ENCODE results near the gene ATP10B. TPM values are rescaled to one million over a fixed set of nuclear protein-coding genes. Genes with fewer than 3 reads are reported as not detected.

ATP10B gene
- polyA plus RNA-seq, 1 of the 3 experiments (the other 2 are of a cell fraction): not detected

- H3K4me1 ChIP-seq (ENCODE audit: control insufficient read depth in 1 of 2, insufficient read depth in 2 of 2, low read depth in 1 of 2, low read length in 1 of 2): no peaks in the 10 kb centered on the region
- H3K36me3 ChIP-seq (replicated peaks in 1 of 2; ENCODE audit: control insufficient read depth in 1 of 2, insufficient read depth in 2 of 2, low read length in 1 of 2): no peaks in the 10 kb centered on the region
- ChIA-PET CTCF (no interaction called here), POLR2A (no interaction called here)
- no peak overlapping the region for H3K27ac ChIP-seq (ENCODE audit: low read depth in 2 of 2, low read length in 1 of 2)
- DNase-seq: no peak
- WGBS (ENCODE audit: low lambda C conversion rate): 29% methylated on average over 3 of the region's 3 CpGs
- H3K4me3 ChIP-seq (ENCODE audit: low read depth in 2 of 2, low read length in 1 of 2): no peak overlapping the region
- no peaks in the 10 kb centered on the region for H3K27me3 ChIP-seq (ENCODE audit: insufficient read depth)
- no peaks in the 10 kb centered on the region for H3K9me3 ChIP-seq
- H3K9me2 ChIP-seq: no peaks in the 10 kb centered on the region
- no peak overlapping the region for H2AFZ ChIP-seq (ENCODE audit: low read depth)
- no peak overlapping the region for H3K4me2 ChIP-seq
- H4K20me1 ChIP-seq (ENCODE audit: insufficient read depth): no peaks in the 10 kb centered on the region
- H3K79me2 ChIP-seq (ENCODE audit: insufficient read depth): no peaks in the 10 kb centered on the region
- no peaks in the 10 kb centered on the region for H3F3A ChIP-seq (replicated peaks; ENCODE audit: insufficient read depth)
- H3K9ac ChIP-seq: no peak overlapping the region
- TF ChIP-seq USF2 (IDR thresholded peaks at IDR 0.05; ENCODE audit: borderline replicate concordance, low read depth, low read length): no peak
- TF ChIP-seq TEAD4 (IDR thresholded peaks at IDR 0.05; ENCODE audit: borderline replicate concordance, insufficient read depth): no peak
- no peak for TF ChIP-seq MAX (IDR thresholded peaks at IDR 0.05; ENCODE audit: low read depth)
- no peak for TF ChIP-seq RFX5 (IDR thresholded peaks at IDR 0.05; ENCODE audit: low read length)
- TF ChIP-seq, protein P1, sequence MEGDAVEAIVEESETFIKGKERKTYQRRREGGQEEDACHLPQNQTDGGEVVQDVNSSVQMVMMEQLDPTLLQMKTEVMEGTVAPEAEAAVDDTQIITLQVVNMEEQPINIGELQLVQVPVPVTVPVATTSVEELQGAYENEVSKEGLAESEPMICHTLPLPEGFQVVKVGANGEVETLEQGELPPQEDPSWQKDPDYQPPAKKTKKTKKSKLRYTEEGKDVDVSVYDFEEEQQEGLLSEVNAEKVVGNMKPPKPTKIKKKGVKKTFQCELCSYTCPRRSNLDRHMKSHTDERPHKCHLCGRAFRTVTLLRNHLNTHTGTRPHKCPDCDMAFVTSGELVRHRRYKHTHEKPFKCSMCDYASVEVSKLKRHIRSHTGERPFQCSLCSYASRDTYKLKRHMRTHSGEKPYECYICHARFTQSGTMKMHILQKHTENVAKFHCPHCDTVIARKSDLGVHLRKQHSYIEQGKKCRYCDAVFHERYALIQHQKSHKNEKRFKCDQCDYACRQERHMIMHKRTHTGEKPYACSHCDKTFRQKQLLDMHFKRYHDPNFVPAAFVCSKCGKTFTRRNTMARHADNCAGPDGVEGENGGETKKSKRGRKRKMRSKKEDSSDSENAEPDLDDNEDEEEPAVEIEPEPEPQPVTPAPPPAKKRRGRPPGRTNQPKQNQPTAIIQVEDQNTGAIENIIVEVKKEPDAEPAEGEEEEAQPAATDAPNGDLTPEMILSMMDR (IDR thresholded peaks at IDR 0.05): no peak
- TF ChIP-seq EZH2phosphoT487 (IDR thresholded peaks at IDR 0.05; ENCODE audit: borderline replicate concordance, low read depth): no peak
- no peak for TF ChIP-seq POLR2AphosphoS5 (IDR thresholded peaks at IDR 0.05; ENCODE audit: low read depth, low read length)
Measured at GRCh38 chr5:160514866-160515265, 337.1 kb downstream of the ATP10B start.

GRCh38 chr5:160514191-160514590 lies 337.8 kb downstream of the ATP10B start:
- no peaks in the 10 kb centered on the region for H3K36me3 ChIP-seq (replicated peaks in 1 of 2; ENCODE audit: control insufficient read depth in 1 of 2, insufficient read depth in 2 of 2, low read length in 1 of 2)
- no peaks in the 10 kb centered on the region for H3K9me2 ChIP-seq
- H3K27ac ChIP-seq (ENCODE audit: low read depth in 2 of 2, low read length in 1 of 2): no peak overlapping the region
- no peaks in the 10 kb centered on the region for H3K9me3 ChIP-seq
- 27% methylated on average over 2 of the region's 2 CpGs for WGBS (ENCODE audit: low lambda C conversion rate)
- no peak for DNase-seq
- POLR2A ChIA-PET: no interaction called here
- no peaks in the 10 kb centered on the region for H3K4me1 ChIP-seq (ENCODE audit: control insufficient read depth in 1 of 2, insufficient read depth in 2 of 2, low read depth in 1 of 2, low read length in 1 of 2)
- H3K9ac ChIP-seq: no peak overlapping the region
- no peak overlapping the region for H3K4me2 ChIP-seq
- TF ChIP-seq TAF1 (IDR thresholded peaks at IDR 0.05; ENCODE audit: borderline replicate concordance, low read depth, low read length): no peak
- no peak for TF ChIP-seq TCF12 (IDR thresholded peaks at IDR 0.05)
- TF ChIP-seq, protein P1 (IDR thresholded peaks at IDR 0.05): no peak
- TF ChIP-seq FOXJ3 (CRISPR knock-in tag; IDR thresholded peaks at IDR 0.05): no peak
- TF ChIP-seq NRF1 (IDR thresholded peaks at IDR 0.05; ENCODE audit: low read depth, low read length): no peak
- TF ChIP-seq RXRA (IDR thresholded peaks at IDR 0.05; ENCODE audit: borderline replicate concordance, low read depth): no peak
- TF ChIP-seq YY1 (IDR thresholded peaks at IDR 0.05; ENCODE audit: low read depth): no peak
- TF ChIP-seq JUND (IDR thresholded peaks at IDR 0.05): no peak
- TF ChIP-seq SMC3 (IDR thresholded peaks at IDR 0.05; ENCODE audit: low read depth, low read length): no peak
- TF ChIP-seq FOXM1 (IDR thresholded peaks at IDR 0.05; ENCODE audit: low read depth): no peak
- no peak for TF ChIP-seq CHD2 (IDR thresholded peaks at IDR 0.05; ENCODE audit: low read length, partially characterized antibody)
- TF ChIP-seq RFX5 (IDR thresholded peaks at IDR 0.05; ENCODE audit: low read length): no peak
- no peak for TF ChIP-seq FOSL2 (IDR thresholded peaks at IDR 0.05; ENCODE audit: borderline replicate concordance, low read depth)
- no peak for TF ChIP-seq NFIC (IDR thresholded peaks at IDR 0.05; ENCODE audit: borderline replicate concordance)
- no peak for TF ChIP-seq GATA2 (CRISPR knock-in tag; IDR thresholded peaks at IDR 0.05)
- CTCF ChIA-PET: no interaction called here
- no peak overlapping the region for H3K4me3 ChIP-seq (ENCODE audit: low read depth in 2 of 2, low read length in 1 of 2)
- no peak overlapping the region for H2AFZ ChIP-seq (ENCODE audit: low read depth)
- H3K27me3 ChIP-seq (ENCODE audit: insufficient read depth): no peaks in the 10 kb centered on the region
- H4K20me1 ChIP-seq (ENCODE audit: insufficient read depth): no peaks in the 10 kb centered on the region
- H3K79me2 ChIP-seq (ENCODE audit: insufficient read depth): no peaks in the 10 kb centered on the region
- no peaks in the 10 kb centered on the region for H3F3A ChIP-seq (replicated peaks; ENCODE audit: insufficient read depth)

Data from SK-N-SH (cell line).